H1 (cell line): ENCODE measurements around the gene PKNOX1. TPM values are rescaled to one million over a fixed set of nuclear protein-coding genes. Genes with fewer than 3 reads are reported as not detected.

Experiments used
- CTCF ChIA-PET: fragments of 300-600 bp; sonication (Branson Sonifier 250); formaldehyde crosslinking; loops from one replicate; lab custom pipeline; 2021; ENCODE audit not compliant: partially characterized antibody; lab: Charles Lee
- POLR2A ChIA-PET: fragments of 300-600 bp; sonication (Branson Sonifier 250); formaldehyde crosslinking; loops from one replicate; lab custom pipeline; 2021; ENCODE audit warnings: inconsistent platforms; ENCODE audit not compliant: partially characterized antibody; lab: Charles Lee
- DNase-seq, 2 experiments: peaks; one replicate each; pipeline versions ENCODE4 v3.0.0 to v3.0.0-alpha.2; 2010 to 2022; ENCODE audit warnings: low spot score in 2 of 2, low read depth in 1 of 2, mixed read lengths in 1 of 2
- FAIRE-seq: peaks from 2 replicates; lab custom pipeline; 2011; peaks lifted over from hg19 to GRCh38; lab: Jason Lieb, UNC
- H2AFZ ChIP-seq: 2 replicates; pipeline ENCODE4 v1.8.1; 2012; ENCODE audit warnings: low read length, inconsistent platforms
- H2AK5ac ChIP-seq: 2 replicates; pipeline ENCODE4 v1.6.1; 2013; ENCODE audit warnings: low read depth, low read length
- H2BK120ac ChIP-seq: replicated peaks from 2 replicates; pipeline ENCODE3; 2013; ENCODE audit warnings: low read depth, low read length, inconsistent platforms
- H2BK12ac ChIP-seq: 2 replicates; pipeline ENCODE4 v1.6.1; 2013; ENCODE audit warnings: low read depth, low read length
- H2BK15ac ChIP-seq: 2 replicates; pipeline ENCODE4 v1.6.1; 2013; ENCODE audit warnings: low read length
- H2BK20ac ChIP-seq: 2 replicates; pipeline ENCODE4 v1.6.1; 2013; ENCODE audit warnings: low read length
- H2BK5ac ChIP-seq: 2 replicates; pipeline ENCODE4 v1.6.1; 2013; ENCODE audit warnings: low read depth, low read length
- H3K14ac ChIP-seq: 2 replicates; pipeline ENCODE4 v1.6.1; 2013; ENCODE audit warnings: inconsistent platforms; ENCODE audit not compliant: insufficient read length
- H3K18ac ChIP-seq: 2 replicates; pipeline ENCODE4 v1.6.1; 2013; ENCODE audit warnings: low read length; ENCODE audit errors: extremely low read depth
- H3K23ac ChIP-seq: 2 replicates; pipeline ENCODE4 v1.6.1; 2013; ENCODE audit warnings: inconsistent platforms; ENCODE audit not compliant: insufficient read length
- H3K23me2 ChIP-seq: 2 replicates; pipeline ENCODE4 v1.6.1; 2013; ENCODE audit warnings: low read depth, low read length
- H3K27ac ChIP-seq: 2 replicates; pipeline ENCODE4 v1.6.1; 2011; ENCODE audit warnings: low read depth, low read length, inconsistent platforms
- H3K27me3 ChIP-seq, 4 experiments: replicated peaks in 1 of 4; 1 replicate in 1 of 4; 2 replicates in 3 of 4; pipeline versions ENCODE4 v1.6.1 to v1.8.1; 2011 to 2013; ENCODE audit warnings: low read length in 3 of 4, mild to moderate bottlenecking in 3 of 4, inconsistent platforms in 2 of 4, mixed read lengths in 2 of 4, moderate library complexity in 1 of 4; ENCODE audit not compliant: control insufficient read depth in 3 of 4, insufficient read depth in 3 of 4; ENCODE audit errors: extremely low read depth in 1 of 4
- H3K36me3 ChIP-seq, 4 experiments: 2 replicates each; pipeline versions ENCODE4 v1.6.1 to v1.8.1; 2011 to 2013; ENCODE audit warnings: mild to moderate bottlenecking in 4 of 4, low read length in 3 of 4, moderate library complexity in 2 of 4, control low read depth in 1 of 4, inconsistent platforms in 1 of 4; ENCODE audit not compliant: insufficient read depth in 4 of 4, control insufficient read depth in 2 of 4
- H3K4ac ChIP-seq: replicated peaks from 2 replicates; pipeline ENCODE3; 2013; ENCODE audit warnings: low read length, low read depth, mixed read lengths, inconsistent platforms; ENCODE audit not compliant: insufficient read length
- H3K4me1 ChIP-seq, 4 experiments: replicated peaks in 1 of 4; 1 replicate in 1 of 4; 2 replicates in 3 of 4; pipeline versions ENCODE4 v1.6.1 to v1.8.1; 2011 to 2013; ENCODE audit warnings: low read length in 3 of 4, inconsistent platforms in 2 of 4, mixed read lengths in 1 of 4; ENCODE audit not compliant: insufficient read depth in 4 of 4, control insufficient read depth in 3 of 4
- H3K4me2 ChIP-seq, 2 experiments: 2 replicates each; pipeline versions ENCODE4 v1.6.1 to v1.8.1; 2011 to 2013; ENCODE audit warnings: low read depth in 2 of 2, low read length in 2 of 2, control low read depth in 1 of 2, inconsistent platforms in 1 of 2, mild to moderate bottlenecking in 1 of 2; ENCODE audit not compliant: insufficient read depth in 1 of 2
- H3K4me3 ChIP-seq, 4 experiments: fragments of 200-600, 300-600 bp in 1 of 4; sonication (generic), shearing (Covaris generic), sonication (Bioruptor Twin) in 1 of 4; 2 replicates each; pipeline versions ENCODE4 v1.5.1 to v1.8.1; 2011 to 2016; ENCODE audit warnings: low read length in 4 of 4, low read depth in 3 of 4, control low read depth in 2 of 4, inconsistent platforms in 2 of 4, mild to moderate bottlenecking in 2 of 4, mixed read lengths in 1 of 4, moderate library complexity in 1 of 4; ENCODE audit not compliant: insufficient read depth in 2 of 4; ENCODE audit errors: extremely low read depth in 1 of 4
- H3K56ac ChIP-seq: replicated peaks from 2 replicates; pipeline ENCODE3; 2013; ENCODE audit warnings: low read depth, mild to moderate bottlenecking, mixed read lengths, low read length, inconsistent platforms; ENCODE audit not compliant: insufficient read length
- H3K79me1 ChIP-seq: 2 replicates; pipeline ENCODE4 v1.6.1; 2013; ENCODE audit warnings: low read depth, low read length, control low read depth
- H3K79me2 ChIP-seq, 2 experiments: 2 replicates each; pipeline versions ENCODE4 v1.6.1 to v1.8.1; 2012 to 2013; ENCODE audit warnings: low read length in 2 of 2, mild to moderate bottlenecking in 2 of 2, inconsistent platforms in 1 of 2; ENCODE audit not compliant: insufficient read depth in 2 of 2, control insufficient read depth in 1 of 2
- H3K9ac ChIP-seq, 4 experiments: replicated peaks in 1 of 4; 1 replicate in 1 of 4; 2 replicates in 3 of 4; pipeline versions ENCODE4 v1.6.1 to v1.8.1; 2011 to 2013; ENCODE audit warnings: low read depth in 3 of 4, low read length in 3 of 4, control low read depth in 2 of 4, mild to moderate bottlenecking in 2 of 4, moderate library complexity in 2 of 4, inconsistent platforms in 1 of 4; ENCODE audit errors: extremely low read depth in 1 of 4
- H3K9me3 ChIP-seq, 2 experiments: 2 replicates each; pipeline versions ENCODE4 v1.6.1 to v1.8.1; 2012 to 2013; ENCODE audit warnings: mild to moderate bottlenecking in 2 of 2, moderate library complexity in 2 of 2, control low read depth in 1 of 2, inconsistent platforms in 1 of 2, low read depth in 1 of 2, low read length in 1 of 2, mixed read lengths in 1 of 2; ENCODE audit not compliant: insufficient read depth in 2 of 2
- H4K20me1 ChIP-seq, 2 experiments: replicated peaks in 1 of 2; 2 replicates each; pipeline versions ENCODE3 to v1.8.1; 2011 to 2013; ENCODE audit warnings: inconsistent platforms in 2 of 2, low read length in 2 of 2, mild to moderate bottlenecking in 1 of 2; ENCODE audit not compliant: insufficient read depth in 2 of 2, control insufficient read depth in 1 of 2
- H4K5ac ChIP-seq: 2 replicates; pipeline ENCODE4 v1.6.1; 2013; ENCODE audit warnings: low read length, low read depth, mixed read lengths, inconsistent platforms; ENCODE audit not compliant: insufficient read length
- H4K8ac ChIP-seq: 2 replicates; pipeline ENCODE4 v1.8.0; 2013; ENCODE audit warnings: mild to moderate bottlenecking, moderate library complexity, low read length, inconsistent platforms; ENCODE audit not compliant: insufficient read depth; ENCODE audit errors: extremely low read depth
- H4K91ac ChIP-seq: replicated peaks from 2 replicates; pipeline ENCODE3; 2013; ENCODE audit warnings: low read length, mixed read lengths, inconsistent platforms; ENCODE audit not compliant: insufficient read length
- GABPA ChIP-seq: IDR thresholded peaks from 2 replicates; pipeline ENCODE4 v1.6.1; 2011; ENCODE audit warnings: mild to moderate bottlenecking, low read length, moderate library complexity, borderline replicate concordance; ENCODE audit not compliant: insufficient read depth
- JUN ChIP-seq: IDR thresholded peaks from 2 replicates; pipeline ENCODE4 v1.6.1; 2011; ENCODE audit warnings: low read depth, mild to moderate bottlenecking, improper control_type of control experiment, low read length
- KDM4A ChIP-seq: IDR thresholded peaks from one replicate; pipeline ENCODE4 v1.7.1; 2012; ENCODE audit warnings: low read depth, mild to moderate bottlenecking, moderate library complexity, low read length, inconsistent platforms; ENCODE audit not compliant: severe bottlenecking
- NRF1 ChIP-seq: IDR thresholded peaks from 2 replicates; pipeline ENCODE4 v1.6.1; 2011; ENCODE audit warnings: mild to moderate bottlenecking, low read depth, low read length, improper control_type of control experiment
- SRF ChIP-seq: IDR thresholded peaks from 2 replicates; pipeline ENCODE4 v1.6.1; 2011; ENCODE audit warnings: mild to moderate bottlenecking, low read depth, low read length, moderate library complexity
- TAF1 ChIP-seq: IDR thresholded peaks from 2 replicates; pipeline ENCODE4 v1.6.1; 2011; ENCODE audit warnings: mild to moderate bottlenecking, low read depth, low read length
- YY1 ChIP-seq: IDR thresholded peaks from 2 replicates; pipeline ENCODE4 v1.6.1; 2011; ENCODE audit warnings: low read depth, mild to moderate bottlenecking, low read length
- ZNF274 ChIP-seq: IDR thresholded peaks from 2 replicates; pipeline ENCODE4 v1.7.0; 2012; ENCODE audit warnings: low read length, borderline replicate concordance; ENCODE audit errors: extremely low read depth
- WGBS, 2 experiments: shearing (Covaris generic) in 1 of 2; methylation state at CpG; one replicate each; pipeline versions ENCODE4 v1.1.6 to v1.1.7; 2013 to 2015; ENCODE audit warnings: low lambda C conversion rate in 2 of 2, mixed read lengths in 2 of 2, inconsistent platforms in 1 of 2, low coverage in 1 of 2, missing lambda C conversion rate in 1 of 2; ENCODE audit not compliant: insufficient replicate concordance in 2 of 2, insufficient coverage in 1 of 2, insufficient read length in 1 of 2; ENCODE audit errors: extremely low coverage in 1 of 2, missing lambda C conversion rate in 1 of 2; 5-methylcytosine and 5-hydroxymethylcytosine counted together
- polyA plus RNA-seq, 7 experiments: library from polyadenylated mRNA; depleted of rRNA in 3 of 7; stranded (reverse) in 5 of 7; unstranded in 2 of 7; fragments of >200 nt in 5 of 7; fragments of 200-250 nt in 2 of 7; gene quantifications; 1 replicate in 5 of 7; 2 replicates in 1 of 7; 4 replicates in 1 of 7; pipeline versions ENCODE4 v1.2.1 to v1.2.3, GENCODE V29; 2011 to 2013; ENCODE audit warnings: missing spikeins in 2 of 7, mixed read lengths in 2 of 7
- total RNA-seq: library from RNA; stranded (reverse); fragmentation: NEBNext Ultra II Directional; extraction: Animal tissue kit (Norgen Biotek cat#: 25700); gene quantifications from 2 replicates; pipeline ENCODE4 v1.2.1, GENCODE V29; 2021
- TF ChIP-seq, protein P1 (sequence below), 3 experiments: IDR thresholded peaks; 1 replicate in 2 of 3; 2 replicates in 1 of 3; pipeline versions ENCODE4 v1.5.1 to v1.6.1; 2011; ENCODE audit warnings: low read length in 3 of 3, mild to moderate bottlenecking in 3 of 3, inconsistent platforms in 2 of 3, low read depth in 1 of 3, moderate library complexity in 1 of 3; ENCODE audit not compliant: insufficient read depth in 1 of 3; ENCODE audit errors: control extremely low read depth in 1 of 3

PKNOX1 gene
- total and polyA plus RNA-seq, 2 of the 8 experiments (the other 6 are each of a cell fraction or from before 2014, with no cell fraction given) = 20.4 to 31.9 TPM

- H3K4me3 ChIP-seq = peak overlapping the region in 1 of 4 experiments; percentile 26; a peak in 1 of 8 replicates
- peak overlapping the region; percentile 30; the same call in 1 of the 2 replicates for H2BK12ac ChIP-seq
- no peaks in the 10 kb centered on the region for H3K36me3 ChIP-seq
- peak overlapping the region; percentile 79 for H4K5ac ChIP-seq
- FAIRE-seq (peak; percentile 63), DNase-seq (peak; percentile 67 to 82)
- peak overlapping the region; percentile 12 to 55; a peak in 2 of 4 replicates for H3K4me2 ChIP-seq
- peak overlapping the region; percentile 100 for H4K91ac ChIP-seq
- no peaks in the 10 kb centered on the region for H3K79me1 ChIP-seq
- 14% methylated on average over 11 of the region's 13 CpGs; no CpG with 5 or more reads in 1 of the 2 experiments for WGBS, 2 experiments
- H2AK5ac ChIP-seq = peak overlapping the region; percentile 90; the same call in 1 of the 2 replicates
- H3K27ac ChIP-seq = peak overlapping the region; percentile 86
- no peak overlapping the region for H3K4ac ChIP-seq
- CTCF ChIA-PET = interaction anchor here (0.6 to 2.7 kb wide), 6 partner anchors 9 to 26 kb away, joined by 3 to 9 read pairs (median 3); no protein-coding TSS in a partner anchor
- no peaks in the 10 kb centered on the region for H4K20me1 ChIP-seq
- H2BK20ac ChIP-seq = no peak overlapping the region
- no peak overlapping the region for H2AFZ ChIP-seq
- H4K8ac ChIP-seq = no peak overlapping the region
- no peak overlapping the region for H3K23ac ChIP-seq
- peak overlapping the region; percentile 21 for H3K18ac ChIP-seq
- no peaks in the 10 kb centered on the region for H3K79me2 ChIP-seq
- H2BK120ac ChIP-seq = peak overlapping the region; percentile 96
- H2BK15ac ChIP-seq = no peak overlapping the region
- no peak overlapping the region; a peak in 1 of 7 replicates for H3K9ac ChIP-seq
- peaks cover 9 to 25% (median 17%) of the 10 kb centered on the region in 4 experiments for H3K4me1 ChIP-seq
- H3K9me3 ChIP-seq = no peaks in the 10 kb centered on the region
- peak overlapping the region; percentile 32 for H3K56ac ChIP-seq
- H2BK5ac ChIP-seq = peak overlapping the region; percentile 98
- POLR2A ChIA-PET = interaction anchor here (0.6 to 5.6 kb wide), 17 partner anchors 8 to 78 kb away, joined by 3 to 37 read pairs (median 4); partner anchors contain the start of genes ERVH48-1 and PKNOX1
- no peaks in the 10 kb centered on the region for H3K27me3 ChIP-seq
- no peaks in the 10 kb centered on the region for H3K23me2 ChIP-seq
- no peak overlapping the region for H3K14ac ChIP-seq
- no peak for TF ChIP-seq SRF
- TF ChIP-seq, protein P1, sequence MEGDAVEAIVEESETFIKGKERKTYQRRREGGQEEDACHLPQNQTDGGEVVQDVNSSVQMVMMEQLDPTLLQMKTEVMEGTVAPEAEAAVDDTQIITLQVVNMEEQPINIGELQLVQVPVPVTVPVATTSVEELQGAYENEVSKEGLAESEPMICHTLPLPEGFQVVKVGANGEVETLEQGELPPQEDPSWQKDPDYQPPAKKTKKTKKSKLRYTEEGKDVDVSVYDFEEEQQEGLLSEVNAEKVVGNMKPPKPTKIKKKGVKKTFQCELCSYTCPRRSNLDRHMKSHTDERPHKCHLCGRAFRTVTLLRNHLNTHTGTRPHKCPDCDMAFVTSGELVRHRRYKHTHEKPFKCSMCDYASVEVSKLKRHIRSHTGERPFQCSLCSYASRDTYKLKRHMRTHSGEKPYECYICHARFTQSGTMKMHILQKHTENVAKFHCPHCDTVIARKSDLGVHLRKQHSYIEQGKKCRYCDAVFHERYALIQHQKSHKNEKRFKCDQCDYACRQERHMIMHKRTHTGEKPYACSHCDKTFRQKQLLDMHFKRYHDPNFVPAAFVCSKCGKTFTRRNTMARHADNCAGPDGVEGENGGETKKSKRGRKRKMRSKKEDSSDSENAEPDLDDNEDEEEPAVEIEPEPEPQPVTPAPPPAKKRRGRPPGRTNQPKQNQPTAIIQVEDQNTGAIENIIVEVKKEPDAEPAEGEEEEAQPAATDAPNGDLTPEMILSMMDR (IDR thresholded peaks at IDR 0.05; ENCODE audit: control extremely low read depth in 1 of 3, insufficient read depth in 1 of 3, low read depth in 1 of 3, low read length in 3 of 3) = no peak
- peak; percentile 83 for TF ChIP-seq YY1
- TF ChIP-seq GABPA = no peak
- no peak for TF ChIP-seq NRF1
- TF ChIP-seq JUN = no peak
- TF ChIP-seq KDM4A = no peak
- TF ChIP-seq TAF1 = no peak
- TF ChIP-seq ZNF274 = no peak
Observed at GRCh38 chr21:42956824-42957630, 17.3 kb upstream of the PKNOX1 start.
